Measurements from ENCODE around the gene TREH.
"Not testable (repeated sequence)": the region's sequence is repeated elsewhere in the genome, so short reads cannot be mapped to it uniquely, and the experiment has no call there.

TREH gene

DNA sequence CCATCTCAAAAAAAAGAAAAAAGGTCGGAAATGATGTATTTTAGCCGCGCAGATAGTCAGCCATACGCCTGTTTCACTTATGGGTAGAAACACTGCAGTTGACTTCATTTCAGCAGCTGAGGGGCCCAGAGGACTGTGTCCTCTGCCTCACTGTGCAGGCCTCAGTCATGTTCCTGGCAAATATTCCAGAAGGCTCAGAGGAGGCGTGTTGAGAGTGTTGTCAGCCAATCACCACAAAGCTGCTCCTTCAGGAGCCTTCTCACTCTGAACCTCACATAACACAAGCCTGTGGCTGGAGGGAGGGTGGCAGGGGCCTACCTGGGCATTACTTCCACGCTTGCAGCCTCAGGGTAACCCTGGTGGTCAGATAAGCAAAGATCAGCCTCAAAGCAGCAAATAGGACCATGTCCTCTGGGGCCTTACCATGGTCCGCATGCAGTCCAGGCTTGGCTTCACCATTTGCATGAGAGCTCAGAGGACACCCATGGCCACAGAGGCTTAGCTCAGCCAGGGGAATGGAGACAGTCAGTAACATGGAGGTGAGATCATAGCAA, 17.3 kb upstream of the TREH start:
- DNase-seq = no peak

DNA sequence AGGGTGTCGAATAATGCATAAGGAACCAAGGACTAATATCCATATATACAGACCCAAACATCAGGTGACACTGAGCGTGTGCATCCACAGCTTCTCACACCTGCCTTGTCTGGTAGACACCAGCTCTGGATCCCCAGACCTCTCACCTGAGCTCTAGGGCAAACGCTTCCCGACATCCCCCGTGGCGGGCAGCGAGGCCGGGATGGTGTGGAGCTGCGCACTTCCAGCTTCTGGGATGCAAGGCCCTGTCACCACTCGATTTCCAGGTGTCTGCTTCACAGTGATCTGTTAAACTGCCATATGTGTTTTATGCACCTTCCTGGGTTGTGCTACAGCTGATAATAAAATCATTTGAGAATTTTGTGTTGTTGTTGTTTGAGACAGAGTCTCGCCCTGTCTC, 15.3 kb upstream of the TREH start:
- no peak for DNase-seq

DNA sequence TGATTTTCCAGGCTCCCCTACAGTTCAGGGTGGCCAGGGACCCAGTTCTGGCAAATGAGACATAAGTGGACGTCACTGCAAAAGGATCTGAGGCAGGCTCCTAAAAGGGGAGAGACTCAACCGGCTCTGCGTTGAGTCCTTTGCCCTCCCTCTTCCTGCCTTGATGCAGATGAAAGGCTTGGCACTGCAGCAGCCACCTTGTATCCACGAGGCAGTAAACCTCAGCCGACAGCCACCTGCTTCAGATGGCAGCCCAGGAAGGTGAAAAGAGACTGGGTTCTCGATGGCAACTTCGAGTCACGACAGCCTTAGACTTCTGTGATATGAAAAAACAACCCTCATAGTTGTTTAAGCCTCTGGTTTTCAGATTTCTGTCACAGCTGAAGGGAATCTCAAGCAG, 14.7 kb upstream of the TREH start:
- DNase-seq = no peak

DNA sequence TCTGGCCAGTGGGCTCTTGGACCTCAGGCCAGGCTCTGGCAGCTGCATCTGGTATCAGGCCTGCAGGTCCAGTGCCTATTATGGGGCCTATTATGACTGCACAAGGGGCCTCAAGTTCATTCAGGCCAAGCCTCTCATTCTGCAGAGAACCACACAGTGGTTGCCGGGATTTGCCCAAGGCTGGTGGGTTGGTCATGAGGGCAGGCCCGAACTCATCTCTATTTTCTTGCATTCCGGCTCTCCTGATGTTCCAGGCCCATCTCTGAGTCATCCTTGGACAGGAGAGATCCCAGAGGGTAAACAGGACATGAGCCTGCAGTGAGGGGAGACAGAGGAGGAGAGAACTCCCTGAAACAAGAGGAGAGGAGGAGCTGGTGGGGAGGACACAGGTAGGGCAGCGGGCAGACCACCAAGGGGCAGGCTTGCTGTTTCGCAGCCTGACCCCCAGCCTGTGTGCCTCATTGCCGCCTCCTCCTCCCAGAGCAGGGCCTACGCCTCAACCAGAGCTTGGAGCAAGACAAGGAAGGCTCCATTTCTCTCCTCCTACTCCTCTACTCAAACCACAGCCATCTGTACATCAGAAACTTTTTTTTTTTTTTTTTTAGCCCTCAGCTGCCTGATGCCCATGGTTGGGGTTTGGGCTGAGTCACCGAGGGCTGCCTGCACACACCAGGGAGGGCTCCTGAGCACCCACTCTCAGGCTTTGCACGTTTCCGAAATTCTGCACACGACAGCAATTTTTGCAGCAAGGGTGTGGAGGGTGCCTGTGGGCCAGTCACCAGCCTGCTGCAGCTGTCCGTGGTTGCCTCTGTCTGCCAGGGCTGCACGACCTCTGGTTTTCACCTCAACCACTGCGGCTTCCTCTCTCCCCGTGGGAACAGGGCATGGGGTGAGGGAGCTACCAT, 12.7 kb upstream of the TREH start:
- DNase-seq = peak; percentile 70

DNA sequence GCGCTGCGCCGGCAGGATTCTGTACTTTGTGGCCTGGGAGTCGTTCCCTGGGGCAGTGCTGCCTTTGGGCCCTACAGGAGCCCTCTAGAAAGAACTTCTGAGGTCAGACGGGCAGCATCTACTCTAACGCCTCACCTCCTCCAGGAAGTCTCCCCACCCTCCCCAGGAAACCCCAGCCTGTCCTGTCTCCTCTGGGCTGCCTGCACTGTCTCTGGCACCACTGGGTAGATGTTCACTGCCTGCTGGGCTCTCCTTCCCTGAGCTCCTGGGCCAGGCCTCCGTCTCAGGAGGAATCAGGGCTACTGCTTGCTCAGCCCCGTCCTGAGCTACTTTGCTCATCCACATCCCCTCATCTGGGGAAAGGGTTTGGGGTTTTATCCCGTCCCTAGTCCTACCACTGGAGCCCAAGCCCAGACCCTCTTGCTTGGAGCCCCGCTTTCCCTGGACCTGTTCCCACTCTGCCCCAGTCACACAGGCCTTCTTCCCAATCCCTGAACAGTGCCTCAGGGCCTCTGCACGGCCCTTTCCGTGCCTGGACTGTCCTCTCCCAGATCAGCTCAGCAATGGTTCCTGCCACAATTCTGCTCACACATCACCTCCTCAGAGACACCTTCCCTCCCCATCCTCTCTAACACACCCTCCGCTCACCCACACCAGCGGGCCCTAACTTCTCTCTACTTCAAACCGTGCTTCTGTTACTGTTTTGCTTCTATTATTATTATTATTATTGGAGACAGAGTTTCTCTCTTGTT, 11.3 kb upstream of the TREH start:
- DNase-seq = no peak

DNA sequence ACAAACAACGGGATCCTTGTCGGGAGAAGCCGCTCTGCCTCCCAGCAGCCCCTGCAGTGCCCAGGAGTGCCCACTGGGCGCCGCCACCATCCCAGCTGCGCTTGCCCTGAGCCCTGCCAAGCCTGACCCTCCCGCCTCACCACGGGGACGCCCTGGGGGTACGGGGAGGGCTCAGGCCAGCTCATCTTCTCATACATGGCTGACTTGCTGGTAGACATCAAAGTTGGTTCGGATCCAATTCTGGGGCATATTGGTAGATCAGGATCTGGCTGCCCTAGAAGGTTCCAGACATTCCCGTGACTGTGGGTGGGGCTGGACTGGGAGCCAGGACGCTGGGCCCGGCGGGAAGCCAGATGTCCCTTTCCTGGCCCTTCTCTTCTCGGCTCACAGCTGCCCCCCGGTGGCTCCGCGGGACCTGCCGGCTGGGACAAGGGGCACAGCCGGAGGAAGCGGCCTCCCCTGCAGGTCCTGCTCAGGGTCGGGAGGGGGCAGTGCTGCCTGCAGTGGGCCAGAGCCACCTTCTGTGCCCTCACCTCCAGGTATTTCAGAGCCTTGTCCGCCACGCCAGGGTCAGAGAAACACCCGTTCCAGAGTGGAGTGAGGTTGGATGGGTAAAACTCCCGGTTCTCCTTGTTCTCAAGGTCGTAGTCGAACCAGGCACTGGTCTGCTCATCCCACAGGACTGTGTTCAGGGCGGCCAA, 10.6 kb upstream of the TREH start:
- peak; percentile 87 for DNase-seq

DNA sequence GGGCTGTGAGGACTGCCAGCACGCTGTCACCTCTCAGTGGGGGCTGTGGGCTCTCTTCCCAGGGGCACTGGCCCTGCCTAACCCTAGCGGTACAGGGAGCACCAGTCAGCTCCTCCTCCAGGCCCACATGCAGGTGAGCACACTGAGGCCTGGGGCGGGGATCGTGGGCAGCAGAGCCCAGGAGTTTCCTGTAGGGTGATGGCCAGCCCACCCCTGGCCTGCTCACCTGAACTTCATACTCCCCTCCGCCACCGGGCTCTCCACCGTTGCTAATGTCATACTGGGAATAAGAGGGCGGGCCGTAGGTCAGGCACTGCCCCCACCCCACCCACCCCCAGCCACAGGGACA, 10.0 kb upstream of the TREH start:
- no peak for DNase-seq

DNA sequence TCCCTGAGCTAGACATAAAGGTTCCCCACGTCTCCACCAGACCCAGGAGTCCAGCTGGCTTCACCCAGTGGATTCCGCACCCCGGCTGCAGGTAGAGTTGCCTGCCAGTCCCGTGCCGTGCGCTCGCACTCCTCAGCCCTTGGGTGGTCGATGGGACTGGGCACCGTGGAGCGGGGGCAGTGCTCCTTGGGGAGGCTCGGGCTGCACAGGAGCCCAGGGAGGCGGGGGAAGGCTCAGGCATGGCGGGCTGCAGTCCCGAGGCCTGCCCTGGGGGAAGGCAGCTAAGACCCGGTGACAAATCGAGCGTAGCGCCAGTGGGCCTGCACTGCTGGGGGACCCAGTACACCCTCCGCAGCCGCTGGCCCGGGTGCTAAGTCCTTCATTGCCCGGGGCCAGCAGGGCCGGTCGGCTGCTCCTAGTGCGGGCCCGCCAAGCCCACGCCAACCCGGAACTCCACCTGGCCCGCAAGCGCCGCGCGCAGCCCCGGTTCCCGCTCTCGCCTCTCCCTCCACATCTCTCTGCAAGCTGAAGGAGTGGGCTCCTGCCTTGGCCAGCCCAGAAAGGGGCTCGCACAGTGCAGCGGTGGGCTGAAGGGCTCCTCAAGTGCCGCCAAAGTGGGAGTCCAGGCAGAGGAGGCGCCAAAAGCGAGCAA, 9.5 kb upstream of the TREH start:
- DNase-seq = no peak

DNA sequence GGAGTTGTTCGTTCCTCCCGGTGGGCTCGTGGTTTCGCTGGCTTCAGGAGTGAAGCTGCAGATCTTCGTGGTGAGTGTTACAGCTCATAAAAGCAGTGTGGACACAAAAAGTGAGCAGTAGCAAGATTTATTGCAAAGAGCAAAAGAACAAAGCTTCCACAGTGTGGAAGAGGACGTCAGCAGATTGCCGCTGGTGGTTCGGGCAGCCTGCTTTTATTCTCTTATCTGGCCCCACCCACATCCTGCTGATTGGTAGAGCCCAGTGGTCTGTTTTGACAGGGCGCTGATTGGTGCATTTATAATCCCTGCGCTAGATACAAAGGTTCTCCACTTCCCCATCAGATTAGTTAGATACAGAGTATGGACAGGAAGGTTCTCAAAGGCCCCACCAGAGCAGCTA, 8.9 kb upstream of the TREH start:
- not testable (repeated sequence) for DNase-seq

DNA sequence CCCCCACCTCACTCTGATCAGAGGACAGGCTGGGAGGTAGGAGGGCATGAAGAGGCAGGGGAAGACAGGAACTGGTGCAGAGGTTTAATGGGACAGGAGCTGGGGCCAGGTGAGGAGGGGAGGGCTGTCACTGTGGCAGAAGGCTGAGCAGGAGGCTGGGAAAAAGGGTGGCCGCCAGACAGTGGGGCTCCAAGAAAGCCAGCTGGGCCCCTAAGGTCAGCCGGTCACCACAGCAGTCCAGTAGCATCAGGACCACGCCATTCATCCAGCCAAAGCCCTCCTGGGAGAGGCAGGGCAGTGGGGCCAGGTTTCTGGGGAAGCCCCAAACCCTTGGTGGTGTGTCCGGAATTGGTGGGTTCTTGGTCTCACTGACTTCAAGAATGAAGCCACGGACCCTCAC, 8.5 kb upstream of the TREH start:
- DNase-seq = no peak

DNA sequence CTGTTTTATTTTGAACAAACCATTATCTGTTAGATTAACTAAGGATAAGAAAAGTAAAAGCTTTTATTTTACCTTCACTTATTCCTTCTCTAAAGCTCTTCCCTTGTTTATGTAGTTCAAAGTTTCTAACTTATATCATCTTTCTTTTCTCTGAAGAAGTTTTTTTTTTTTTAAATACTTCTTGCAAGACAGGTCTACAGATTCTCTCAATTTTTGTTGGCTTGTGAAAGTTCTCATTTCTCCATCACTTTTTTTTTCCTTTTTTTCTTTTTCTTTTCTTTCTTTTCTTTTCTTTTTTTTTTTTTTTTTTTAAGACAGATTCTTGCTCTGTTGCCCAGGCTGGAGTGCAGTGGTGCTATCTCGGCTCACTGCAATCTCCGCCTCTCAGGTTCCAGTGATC, 4.7 kb upstream of the TREH start:
- DNase-seq = no peak

DNA sequence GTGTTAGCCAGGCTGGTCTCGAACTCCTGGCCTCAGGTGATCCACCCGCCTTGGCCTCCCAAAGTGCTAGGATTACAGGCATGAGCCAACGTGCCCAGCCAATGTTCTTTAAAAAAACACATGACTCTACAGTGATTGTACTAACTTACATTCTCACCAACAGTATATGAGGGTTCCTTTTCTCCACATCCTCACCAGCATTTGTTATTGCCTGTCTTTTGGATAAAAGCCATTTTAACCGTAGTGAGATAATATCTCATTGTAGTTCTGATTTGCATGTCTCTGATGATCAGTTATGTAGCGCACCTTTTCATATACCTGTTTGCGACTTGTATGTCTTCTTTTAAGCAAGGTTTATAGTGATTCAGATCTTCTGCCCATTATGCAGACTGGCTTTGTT, 3.5 kb upstream of the TREH start:
- not testable (repeated sequence) for DNase-seq

DNA sequence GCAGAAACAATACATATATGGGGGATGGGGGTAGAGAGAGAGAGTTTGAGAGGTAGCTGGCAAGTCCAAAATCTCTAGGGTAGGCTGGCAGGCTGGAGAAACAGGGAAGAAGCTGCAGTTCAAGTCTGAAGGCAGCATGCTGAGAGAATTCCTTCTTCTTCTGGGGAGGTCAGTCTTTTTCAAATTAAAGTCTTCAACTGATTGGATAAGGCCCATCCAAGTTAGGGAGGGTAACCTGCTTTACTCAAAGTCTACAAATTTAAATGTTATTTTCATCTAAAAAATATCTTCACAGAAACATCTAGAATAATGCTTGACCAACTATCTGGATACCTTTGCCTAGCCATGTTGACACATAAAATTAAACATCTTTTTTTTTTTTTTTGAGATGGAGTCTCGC, 2.9 kb upstream of the TREH start:
- DNase-seq = no peak

DNA sequence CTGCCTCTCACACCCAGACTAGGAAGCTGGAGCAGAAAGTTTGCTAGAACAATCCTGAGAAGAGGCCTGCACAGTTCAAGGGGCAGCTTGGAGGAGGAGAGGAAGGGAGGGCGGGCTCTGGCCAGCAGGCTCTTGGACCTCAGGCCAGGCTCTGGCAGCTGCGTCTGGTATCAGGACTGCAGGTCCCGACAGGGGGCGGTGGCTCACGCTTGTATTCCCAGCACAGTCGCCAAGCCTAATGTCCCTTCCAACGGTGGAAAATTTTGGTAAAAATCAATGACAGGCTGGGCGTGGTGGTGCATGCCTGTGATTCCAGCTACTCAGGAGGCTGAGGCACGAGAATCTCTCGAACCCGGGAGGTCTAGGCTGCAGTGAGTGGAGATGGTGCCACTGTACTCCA, 542 bp downstream of the TREH start:
- DNase-seq = not testable (repeated sequence)

DNA sequence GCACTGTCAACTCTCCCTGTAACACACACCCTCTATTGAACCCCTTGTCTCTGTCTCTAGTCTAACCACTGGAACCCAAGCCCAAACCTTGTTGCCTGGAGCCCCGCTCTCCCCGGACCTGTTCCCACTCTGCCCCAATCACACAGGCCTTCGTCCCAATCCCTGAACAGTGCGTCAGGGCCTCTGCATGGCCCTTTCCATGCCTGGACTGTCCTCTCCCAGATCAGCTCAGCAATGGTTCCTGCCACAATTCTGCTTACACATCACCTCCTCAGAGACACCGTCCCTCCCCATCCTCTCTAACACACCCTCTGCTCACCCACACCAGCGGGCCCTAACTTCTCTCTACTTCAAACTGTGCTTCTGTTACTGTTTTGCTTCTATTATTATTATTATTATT, 1.5 kb downstream of the TREH start:
- DNase-seq = no peak

DNA sequence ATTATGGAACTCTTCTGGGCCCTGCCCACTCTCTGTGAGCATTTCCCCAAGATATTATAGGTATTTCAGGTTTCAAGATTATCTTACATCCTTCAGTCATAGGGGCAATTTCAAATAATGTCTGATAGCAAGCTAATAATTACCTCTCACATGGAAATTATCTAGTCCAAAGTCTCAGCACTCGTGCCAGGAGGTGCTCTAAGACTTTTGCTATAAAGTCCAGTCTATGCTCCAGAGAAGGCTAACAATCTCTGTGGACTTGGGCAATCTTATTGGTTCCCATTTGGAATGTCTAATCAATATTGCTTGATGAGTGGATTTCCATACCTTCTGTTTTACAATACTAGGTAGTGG, 5.4 kb downstream of the TREH start:
- DNase-seq = no peak

DNA sequence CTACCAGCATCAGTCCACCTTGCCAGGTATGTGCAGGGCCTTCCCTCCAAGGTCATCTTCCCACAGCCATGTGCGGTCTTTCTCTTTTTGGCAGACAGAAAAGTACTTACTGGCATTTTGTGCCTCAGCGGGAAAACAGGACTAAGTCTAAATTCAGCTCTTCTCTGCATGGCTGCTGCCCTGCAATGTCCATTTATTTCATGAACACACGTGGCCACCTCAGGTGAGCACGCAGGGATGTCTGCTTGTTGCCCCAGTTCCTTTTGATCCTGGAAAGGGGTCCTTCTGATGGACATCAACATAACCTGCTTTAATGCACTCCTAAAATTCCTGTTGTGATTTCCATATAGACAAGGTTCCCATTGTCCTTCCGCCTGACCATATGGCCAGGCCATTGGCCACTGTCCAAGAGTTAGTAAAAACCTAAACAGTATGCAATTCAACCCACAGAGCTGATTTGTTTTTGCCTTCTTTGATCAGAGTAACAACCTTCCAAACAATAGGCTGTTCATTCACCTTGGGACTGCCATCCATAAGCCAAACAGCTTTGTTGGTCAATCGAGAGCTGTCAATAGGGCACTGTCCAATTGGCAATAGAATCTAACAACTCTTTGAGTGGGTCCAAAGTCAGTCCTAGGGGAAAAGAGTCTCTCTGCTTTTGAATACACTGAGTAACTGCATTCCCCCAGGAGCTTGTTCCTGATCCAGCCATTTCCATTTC, 5.9 kb downstream of the TREH start:
- no peak for DNase-seq

DNA sequence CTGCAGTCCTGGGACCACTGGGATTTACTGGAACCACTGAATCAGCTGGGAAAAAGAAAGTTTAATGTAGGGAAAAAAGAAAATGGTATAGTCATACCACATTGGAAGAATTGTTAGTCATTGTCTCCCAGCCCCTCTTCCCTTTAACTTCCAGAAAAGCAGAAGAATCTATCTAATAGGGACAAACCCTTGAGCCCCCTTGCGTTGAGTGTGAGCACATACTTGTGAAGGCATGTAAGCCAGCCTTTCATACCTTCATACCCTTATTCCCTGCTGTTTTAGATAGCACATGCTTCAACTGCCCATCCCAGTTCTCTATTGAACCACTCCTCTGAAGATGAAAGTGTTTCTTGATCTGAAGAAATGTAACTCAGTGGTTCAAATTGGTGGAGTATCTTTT, 6.6 kb downstream of the TREH start:
- DNase-seq = no peak

DNA sequence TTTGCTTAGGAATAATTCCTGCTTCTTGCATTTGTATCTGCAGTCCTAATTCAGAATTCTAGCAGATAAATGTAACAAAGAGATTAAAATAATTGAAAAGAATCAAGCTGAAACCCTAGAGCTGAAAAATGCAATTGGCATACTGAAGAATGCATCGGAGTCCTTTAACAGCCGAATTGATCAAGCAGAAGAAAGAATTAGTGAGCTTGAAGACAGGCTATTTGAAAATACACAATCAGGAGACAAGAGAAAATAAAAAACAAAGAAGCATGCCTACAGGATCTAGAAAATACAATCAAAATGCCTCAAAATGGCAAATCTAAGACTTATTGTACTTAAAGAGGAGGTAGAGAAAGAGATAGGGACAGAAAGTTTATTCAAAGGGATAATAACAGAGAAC, 8.2 kb downstream of the TREH start:
- DNase-seq = no peak

DNA sequence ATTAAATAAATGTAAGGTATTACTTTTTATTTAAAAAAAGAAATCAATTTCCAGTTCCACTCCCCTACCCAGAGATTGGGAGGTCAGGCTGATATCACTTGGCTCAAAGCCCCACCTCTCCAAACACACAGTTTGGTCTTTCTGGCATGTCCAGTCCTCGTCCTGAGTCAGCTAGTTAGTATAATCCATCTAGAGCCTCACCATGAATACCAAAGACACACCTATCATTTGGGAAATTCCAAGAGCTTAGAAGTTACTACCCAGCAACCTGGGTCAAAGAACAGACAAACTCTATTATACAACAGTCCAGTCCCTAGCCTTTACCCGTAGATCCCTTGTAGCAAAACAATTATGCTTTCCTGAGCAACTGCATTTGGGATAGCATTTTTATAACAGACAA, 9.4 kb downstream of the TREH start:
- DNase-seq = no peak

DNA sequence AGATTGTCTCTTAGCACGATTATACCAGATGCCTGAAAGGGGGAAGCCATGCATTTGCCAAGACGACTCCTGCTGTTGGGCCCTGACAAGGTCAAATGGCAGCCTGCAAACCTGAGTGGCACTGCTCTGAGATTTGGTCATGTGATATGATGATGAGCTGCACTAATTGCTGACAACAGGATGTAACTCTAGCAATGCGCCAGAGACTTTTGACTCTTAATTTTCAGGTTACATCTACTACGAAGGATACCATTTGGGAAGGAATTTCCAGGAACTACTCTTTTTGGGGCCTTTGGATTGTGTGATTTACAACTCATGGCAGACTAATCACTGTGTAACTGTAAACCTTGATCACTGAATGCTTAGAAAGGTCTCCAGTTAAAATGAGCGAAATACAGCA, 13.1 kb downstream of the TREH start:
- no peak for DNase-seq

DNA sequence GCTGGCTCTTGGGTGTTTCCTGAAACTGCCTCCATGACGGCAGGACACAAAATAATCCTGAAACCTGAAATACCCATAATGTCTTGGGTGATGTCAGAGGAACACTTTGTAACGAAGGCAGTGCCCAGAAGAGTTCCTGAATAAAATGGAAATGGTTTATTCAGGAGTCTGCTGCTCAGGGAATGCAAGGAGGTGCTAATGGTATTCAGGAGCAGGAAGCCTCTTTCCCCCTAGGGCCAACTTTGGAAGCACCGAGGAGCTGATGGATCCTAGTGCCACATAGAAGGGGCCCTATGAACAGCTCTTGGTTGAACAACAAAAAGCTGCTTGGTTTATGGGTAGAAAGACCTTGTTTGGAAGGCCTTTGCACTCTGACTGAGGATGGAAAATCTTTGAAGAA, 15.5 kb downstream of the TREH start:
- no peak for DNase-seq

DNA sequence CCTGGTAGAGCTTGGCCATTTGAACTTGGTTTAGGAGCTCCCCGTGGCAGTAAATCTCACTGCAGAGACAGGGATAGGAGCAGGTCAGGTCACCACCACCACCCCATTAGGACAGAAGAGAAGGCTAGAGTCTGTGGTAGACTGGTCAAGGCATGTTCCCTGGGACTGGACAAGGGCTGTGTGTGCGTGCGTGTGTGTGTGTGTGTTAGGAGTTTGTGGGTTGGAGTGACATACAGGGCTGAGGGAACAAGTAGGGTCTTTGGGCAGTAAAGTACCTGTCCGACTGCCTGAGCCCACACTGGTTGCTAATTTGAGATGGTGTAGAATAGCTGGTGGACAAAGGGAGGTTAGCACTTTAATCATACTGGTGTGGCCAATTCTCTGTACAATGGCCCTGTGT, 16.1 kb downstream of the TREH start:
- DNase-seq = no peak

Data from activated CD8-positive, alpha-beta memory T cell treated with anti-CD3 and anti-CD28 coated beads, Interleukin-2, amount 50 U/mL, for 4 hours (primary cell).